Posterior vena cava (tissue), 2 donors: Measurements from ENCODE around the gene GBA2. TPM values are rescaled to one million over a fixed set of nuclear protein-coding genes. Genes with fewer than 3 reads are reported as not detected.

Source experiments
- DNase-seq: peaks from one replicate; pipeline ENCODE4 v3.0.0-alpha.2; 2020; ENCODE audit warnings: low spot score
- intact Hi-C, 2 donors: fragments of 100-400 bp; cut with DNase I; formaldehyde crosslinking; loops; one replicate each; pipeline versions ENCODE4 v1.14.1 to v1.14.2; 2022 to 2023
- total RNA-seq, 2 donors: library from RNA; stranded (reverse); fragmentation: NEBNext Ultra II Directional; extraction: Animal tissue kit (Norgen Biotek cat#: 25700); gene quantifications; one replicate each; pipeline ENCODE4 v1.2.1, GENCODE V29; 2021
- donor health status: DM: yes; HTN: yes; CAD: no.
- donor health status: DM: yes; HTN: yes; CAD: no.

GBA2 gene
- total RNA-seq, 2 donors from 2014 or later = 50.1 to 57.7 TPM

GRCh38 chr9:35728041-35728971 lies 20.7 kb downstream of the GBA2 start:
- peak; percentile 93 for DNase-seq
- intact Hi-C loops = loop anchor here in 1 of 2 donors (2.0 to 5.0 kb wide), 2 partner anchors 34 to 66 kb away; no protein-coding TSS in a partner anchor

DNA sequence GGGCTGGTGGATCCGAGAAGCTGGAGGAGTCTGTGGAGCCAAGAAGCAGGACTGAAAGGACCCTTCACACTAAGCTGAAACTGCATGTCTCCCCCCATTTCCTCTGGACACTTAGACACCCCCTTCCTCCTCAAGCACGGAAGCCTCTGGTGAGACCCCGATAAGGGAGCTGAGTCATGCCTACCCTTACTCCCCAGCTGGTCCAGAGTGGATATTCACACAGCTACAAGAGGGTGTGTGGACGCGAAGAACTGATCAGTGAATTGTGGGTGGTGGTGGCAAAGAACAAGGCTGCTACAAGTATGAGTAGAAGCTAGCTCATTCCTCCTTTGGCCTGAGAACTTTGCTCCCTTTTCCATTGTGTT lies 21.4 kb downstream of the GBA2 start:
- DNase-seq = no peak
- intact Hi-C loops = loop anchor here in 1 of 2 donors (2.0 to 5.0 kb wide), 2 partner anchors 33 to 65 kb away; no protein-coding TSS in a partner anchor

- intact Hi-C loops = loop anchor here in 1 of 2 donors (5.0 kb wide), 1 partner anchor 65 kb away; no protein-coding TSS in a partner anchor
- no peak for DNase-seq
These were observed 22.1 kb downstream of the GBA2 start for GRCh38 chr9:35726931-35727330.

- no peak for DNase-seq
- intact Hi-C loops = loop anchor here in 1 of 2 donors (5.0 kb wide), 1 partner anchor 63 kb away; no protein-coding TSS in a partner anchor
These were observed 23.7 kb downstream of the GBA2 start for GRCh38 chr9:35725362-35725761.

- DNase-seq = no peak
- intact Hi-C loops = loop anchor here in 1 of 2 donors (2.0 kb wide), 1 partner anchor 21 kb away; no protein-coding TSS in a partner anchor
These were observed 25.1 kb downstream of the GBA2 start for GRCh38 chr9:35723908-35724307.

GRCh38 chr9:35723426-35723825 lies 25.6 kb downstream of the GBA2 start:
- no peak for DNase-seq
- intact Hi-C loops = loop anchor here in 1 of 2 donors (2.0 kb wide), 1 partner anchor 21 kb away; no protein-coding TSS in a partner anchor

GRCh38 chr9:35719546-35719945 lies 29.5 kb downstream of the GBA2 start:
- intact Hi-C loops = no loop called here
- DNase-seq = no peak

GRCh38 chr9:35718721-35719511 lies 30.1 kb downstream of the GBA2 start:
- intact Hi-C loops = no loop called here
- DNase-seq = no peak

- DNase-seq = peak; percentile 58
- intact Hi-C loops = no loop called here
These were observed 31.7 kb downstream of the GBA2 start for GRCh38 chr9:35717132-35717870.

- intact Hi-C loops = no loop called here
- peak; percentile 62 for DNase-seq
These were observed 32.8 kb downstream of the GBA2 start for GRCh38 chr9:35716230-35716629.

GRCh38 chr9:35714579-35715252 lies 34.3 kb downstream of the GBA2 start:
- DNase-seq = no peak
- intact Hi-C loops = no loop called here

GRCh38 chr9:35714123-35714522 lies 34.9 kb downstream of the GBA2 start:
- no peak for DNase-seq
- intact Hi-C loops = no loop called here

DNA sequence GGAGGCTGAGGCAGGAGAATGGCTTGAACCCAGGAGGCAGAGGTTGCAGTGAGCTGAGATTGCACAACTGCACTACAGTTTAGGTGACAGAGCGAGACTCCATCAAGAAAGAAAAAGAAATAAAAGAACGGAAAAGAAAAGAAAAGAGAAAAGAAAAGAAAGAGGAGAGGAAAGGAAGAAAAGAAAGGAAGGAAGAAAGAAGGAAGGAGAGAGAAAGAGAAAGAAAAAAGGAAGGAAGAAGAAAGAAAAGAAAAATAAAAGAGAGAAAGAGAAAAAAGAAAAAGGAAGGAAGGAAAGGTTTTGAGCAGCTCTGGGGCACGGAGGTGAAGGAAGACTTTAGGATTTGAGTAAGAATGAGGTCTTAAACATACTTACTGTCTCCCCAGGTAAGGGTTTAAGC lies 35.5 kb downstream of the GBA2 start:
- intact Hi-C loops = no loop called here
- no peak for DNase-seq

GRCh38 chr9:35712762-35713400 lies 36.1 kb downstream of the GBA2 start:
- intact Hi-C loops = no loop called here
- no peak for DNase-seq

- intact Hi-C loops = no loop called here
- DNase-seq = peak; percentile 40
These were observed 37.3 kb downstream of the GBA2 start for GRCh38 chr9:35711501-35712428.

GRCh38 chr9:35710818-35711500 lies 38.1 kb downstream of the GBA2 start:
- intact Hi-C loops = no loop called here
- DNase-seq = no peak

DNA sequence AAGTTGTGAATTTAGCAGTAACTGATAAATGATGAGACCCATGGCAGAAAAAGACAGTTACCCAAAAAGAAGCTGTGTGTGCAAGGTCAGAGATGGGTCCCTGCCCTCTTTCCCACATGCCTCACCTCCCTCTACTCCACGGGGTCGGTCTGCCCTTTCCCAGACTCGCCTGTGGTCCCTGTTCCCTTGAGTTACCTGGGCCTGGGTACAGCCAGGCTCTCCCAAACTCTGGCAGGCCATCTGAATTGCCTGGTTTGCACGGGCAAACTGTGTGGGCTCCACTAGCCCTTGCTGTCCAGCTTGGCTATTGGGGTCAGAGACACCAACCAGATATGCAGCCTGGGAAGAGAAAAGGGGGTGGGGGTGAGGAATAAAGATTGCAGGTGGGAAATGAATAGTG lies 40.9 kb downstream of the GBA2 start:
- intact Hi-C loops = no loop called here
- DNase-seq = peak; percentile 52
